Measurements from ENCODE around the gene DOCK3. TPM values are rescaled to one million over a fixed set of nuclear protein-coding genes. Genes with fewer than 3 reads are reported as not detected.
A peak's percentile ranks its signal among the peaks of the same experiment; 100 is the strongest.

DOCK3 gene
- total RNA-seq, 2 experiments from 2014 or later, result 1.6 to 1.7 TPM

DNA sequence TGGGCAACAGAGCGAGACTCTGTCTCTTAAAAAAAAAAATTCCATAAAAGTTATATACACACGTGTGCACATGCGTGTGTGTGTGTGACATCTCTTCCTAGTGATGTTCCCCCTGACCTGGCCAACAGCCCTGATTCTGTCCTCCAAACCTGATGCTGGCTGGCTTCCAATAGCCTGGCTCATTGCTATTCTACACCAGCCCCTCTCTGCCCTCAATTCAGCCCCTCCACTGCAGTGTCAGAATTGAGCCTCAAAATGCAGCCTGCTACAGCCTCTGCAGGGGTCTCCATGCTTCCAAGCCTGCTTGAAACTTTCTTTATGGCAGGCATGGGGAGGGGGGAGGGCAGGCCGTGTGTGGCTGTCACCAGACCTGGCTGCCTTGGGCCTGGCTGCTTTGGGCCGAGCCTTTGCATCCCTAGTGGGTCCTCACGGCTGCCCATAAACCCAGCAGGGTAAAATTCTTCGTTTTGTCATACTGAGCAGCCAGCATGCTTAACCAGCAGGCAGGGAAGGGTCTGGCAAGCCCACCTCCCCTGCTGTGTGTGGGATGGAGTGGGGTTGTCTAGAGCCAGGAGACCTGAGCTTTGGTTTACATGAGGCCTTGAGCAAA lies 22.7 kb upstream of the DOCK3 start:
- H3K4me1 Mint-ChIP-seq (ENCODE audit: low read depth), result peaks cover 22% of the 10 kb centered on the region
- no peaks in the 10 kb centered on the region for H3K27me3 Mint-ChIP-seq (ENCODE audit: low read depth)
- intact Hi-C loops (cut with micrococcal nuclease), result loop anchor here (1.0 kb wide), 3 partner anchors 28 to 80 kb away; no protein-coding TSS in a partner anchor
- peaks cover 2% of the 10 kb centered on the region for H3K36me3 Mint-ChIP-seq (ENCODE audit: low read depth)
- H3K9me3 Mint-ChIP-seq, result no peaks in the 10 kb centered on the region
- CTCF ChIA-PET, result interaction anchor here (0.7 to 10.6 kb wide), 22 partner anchors 8 to 248 kb away, joined by 3 to 148 read pairs (median 4); partner anchors contain the start of genes C3orf18 and MAPKAPK3
- no peak for DNase-seq
- no peak overlapping the region for H3K27ac Mint-ChIP-seq
- H3K4me3 Mint-ChIP-seq, result no peak overlapping the region

DNA sequence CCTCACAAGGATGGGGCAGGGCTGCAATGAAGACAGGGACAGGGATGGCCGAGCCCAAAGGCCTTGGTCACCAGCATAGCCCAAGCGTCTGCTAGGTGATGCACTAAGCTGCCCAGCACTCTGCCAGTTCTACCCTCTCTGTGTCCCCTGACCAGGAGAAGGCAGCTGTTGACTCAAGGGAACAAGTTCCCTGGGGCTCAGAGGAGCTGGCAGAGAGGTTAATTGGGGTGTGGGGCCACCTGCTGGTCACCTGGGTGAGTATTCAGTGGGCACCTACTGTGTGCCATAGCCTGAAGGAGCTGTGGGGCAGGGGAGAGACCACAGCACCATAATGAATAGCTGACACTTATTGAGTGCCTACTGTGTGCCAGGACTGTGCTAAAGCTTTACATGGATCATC lies 22.0 kb upstream of the DOCK3 start:
- CTCF ChIA-PET, result interaction anchor here (0.5 to 10.6 kb wide), 26 partner anchors 9 to 349 kb away, joined by 3 to 148 read pairs (median 4); partner anchors contain the start of genes C3orf18, CISH, HEMK1 and MAPKAPK3
- no peak overlapping the region for H3K4me3 Mint-ChIP-seq

DNA sequence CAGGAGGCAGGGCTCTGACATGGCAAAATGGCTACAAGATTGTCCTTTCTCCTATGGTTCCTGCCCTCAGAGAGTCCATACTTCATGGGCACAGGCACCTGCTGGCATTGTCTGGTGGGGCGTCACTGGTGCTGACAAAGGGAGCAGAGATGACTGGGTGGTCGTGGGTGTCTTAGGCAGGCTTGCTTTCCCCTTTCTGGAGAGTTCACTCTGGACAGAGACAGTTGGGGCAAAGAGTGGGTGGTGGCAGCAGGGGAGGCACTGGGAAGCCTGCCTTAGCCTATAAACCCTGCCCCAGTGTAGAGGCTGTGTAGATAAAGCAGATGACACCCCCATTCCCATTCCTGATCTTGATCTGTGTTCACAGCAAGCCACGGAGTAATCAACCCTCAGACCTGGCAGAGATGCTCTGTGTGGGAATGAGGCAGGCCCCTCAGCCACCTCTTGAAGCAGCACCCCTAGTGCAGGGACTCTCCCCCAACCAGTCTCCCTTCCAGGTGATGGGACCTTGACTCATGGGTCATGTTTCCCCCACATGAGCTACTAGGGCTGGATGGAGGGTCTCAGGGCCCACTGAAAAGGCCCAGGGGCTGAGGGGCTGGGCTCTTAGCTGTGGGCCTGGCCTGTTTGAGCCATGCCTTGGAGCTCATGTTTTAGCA lies 20.7 kb upstream of the DOCK3 start:
- Mint-ChIP-seq H3K9me3 (no peaks in the 10 kb centered on the region), H3K27me3 (ENCODE audit: low read depth) (no peaks in the 10 kb centered on the region), H3K4me1 (ENCODE audit: low read depth) (peaks cover 22% of the 10 kb centered on the region), H3K4me3 (no peak overlapping the region), H3K27ac (peak overlapping the region; percentile 58), H3K36me3 (ENCODE audit: low read depth) (no peaks in the 10 kb centered on the region)
- CTCF ChIA-PET, result interaction anchor here (0.9 to 10.6 kb wide), 13 partner anchors 8 to 112 kb away, joined by 3 to 148 read pairs (median 5); partner anchors contain the start of genes CISH, HEMK1 and MAPKAPK3
- intact Hi-C loops (cut with micrococcal nuclease), result loop anchor here (1.0 kb wide), 1 partner anchor 66 kb away; no protein-coding TSS in a partner anchor
- DNase-seq, result no peak

More for the DNA sequence above, 22.0 kb upstream of the DOCK3 start:
- Mint-ChIP-seq H3K27ac (no peak overlapping the region), H3K4me1 (ENCODE audit: low read depth) (peaks cover 22% of the 10 kb centered on the region), H3K9me3 (no peaks in the 10 kb centered on the region), H3K36me3 (ENCODE audit: low read depth) (no peaks in the 10 kb centered on the region), H3K27me3 (ENCODE audit: low read depth) (no peaks in the 10 kb centered on the region)
- peak; percentile 84 for DNase-seq
- intact Hi-C loops (cut with micrococcal nuclease), result loop anchor here (1.0 kb wide), 4 partner anchors 28 to 80 kb away; no protein-coding TSS in a partner anchor

DNA sequence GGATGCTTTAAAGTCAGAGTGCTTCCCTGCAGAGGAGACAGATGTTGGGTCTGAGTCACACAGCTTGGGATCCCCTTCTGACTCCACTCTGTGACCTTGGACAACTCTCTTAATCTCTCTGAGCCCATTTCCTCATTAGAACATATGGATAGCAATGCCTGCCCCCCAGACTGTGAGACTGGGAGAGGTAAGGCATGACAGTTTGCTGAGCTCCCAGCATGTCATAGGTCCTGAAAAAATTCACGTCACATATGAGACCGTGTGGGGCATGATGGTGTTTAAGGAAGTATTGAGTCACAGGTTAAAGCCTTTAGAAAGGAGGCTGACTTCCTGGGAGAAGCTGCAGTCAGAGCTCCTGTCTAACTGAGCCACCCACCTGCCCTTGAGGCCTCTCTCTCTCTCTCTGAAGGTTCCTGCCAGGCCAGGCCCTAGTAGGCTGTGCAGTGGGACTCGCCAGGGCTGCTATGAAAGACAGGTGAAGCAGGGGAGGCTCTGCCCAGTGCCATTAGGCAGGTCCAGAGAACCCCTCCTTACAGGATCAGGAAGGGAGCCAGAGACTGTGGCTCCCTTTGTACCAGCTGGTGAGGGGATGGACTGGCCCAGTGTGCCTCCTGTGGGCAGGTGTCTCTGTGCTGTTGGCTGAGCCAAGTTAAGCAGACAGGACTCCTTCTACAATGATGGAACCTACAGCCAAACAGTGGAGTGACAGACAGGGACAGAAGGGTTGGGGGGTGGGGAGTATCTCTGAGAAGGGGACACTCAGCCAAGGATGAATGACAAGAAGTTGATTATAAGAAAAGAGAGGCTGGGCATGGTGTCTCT lies 19.5 kb upstream of the DOCK3 start:
- no peaks in the 10 kb centered on the region for H3K36me3 Mint-ChIP-seq (ENCODE audit: low read depth)
- CTCF ChIA-PET, result interaction anchor here (0.6 to 10.6 kb wide), 9 partner anchors 9 to 845 kb away, joined by 3 to 148 read pairs (median 7); partner anchors contain the start of genes DCAF1 and MAPKAPK3
- peak overlapping the region; percentile 78 for H3K27ac Mint-ChIP-seq
- H3K27me3 Mint-ChIP-seq (ENCODE audit: low read depth), result no peaks in the 10 kb centered on the region
- intact Hi-C loops (cut with micrococcal nuclease), result loop anchor here (1.0 kb wide), 1 partner anchor 86 kb away; the partner anchor contains the start of gene HEMK1
- H3K4me3 Mint-ChIP-seq, result no peak overlapping the region
- peak; percentile 63 for DNase-seq
- no peaks in the 10 kb centered on the region for H3K9me3 Mint-ChIP-seq
- peaks cover 19% of the 10 kb centered on the region for H3K4me1 Mint-ChIP-seq (ENCODE audit: low read depth)

DNA sequence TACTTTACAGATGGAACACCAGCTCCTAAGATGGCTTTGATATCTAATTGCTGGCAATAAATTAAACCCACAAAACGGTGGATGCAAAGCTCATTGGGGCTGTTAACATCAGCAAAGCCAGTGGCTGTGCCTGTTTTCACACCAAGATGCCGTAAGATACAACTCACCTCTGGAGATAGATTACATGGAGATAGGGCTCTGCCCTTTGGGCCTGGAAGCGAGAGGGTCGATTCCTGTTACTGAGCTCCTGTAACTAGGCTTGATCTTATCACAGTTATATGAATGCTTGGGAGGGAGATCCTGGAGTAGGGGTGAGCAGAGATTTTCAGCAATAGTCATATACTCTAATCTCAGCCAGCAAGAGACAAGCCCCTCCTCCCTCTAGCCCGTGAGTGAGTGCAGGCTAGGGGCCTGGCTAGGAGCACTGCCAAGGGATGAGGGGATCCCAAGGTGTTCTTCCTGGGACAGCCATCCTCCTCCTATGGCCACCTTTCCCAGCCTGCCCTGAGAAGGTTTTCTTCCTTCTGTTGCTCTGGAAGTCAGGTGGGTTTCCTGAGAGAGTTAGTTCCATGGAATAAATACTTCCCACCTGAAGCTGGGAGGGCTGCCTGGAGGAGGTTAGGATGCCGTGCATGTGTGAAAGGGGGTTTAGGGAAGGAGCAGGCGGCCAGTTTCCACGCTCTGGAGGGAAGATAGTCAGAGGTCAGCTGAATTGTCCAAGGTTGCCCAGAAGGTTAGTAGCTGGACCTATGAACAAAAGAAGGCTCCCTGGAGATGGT lies 18.1 kb upstream of the DOCK3 start:
- intact Hi-C loops (cut with micrococcal nuclease), result no loop called here
- peaks cover 19% of the 10 kb centered on the region for H3K4me1 Mint-ChIP-seq (ENCODE audit: low read depth)
- H3K36me3 Mint-ChIP-seq (ENCODE audit: low read depth), result no peaks in the 10 kb centered on the region
- CTCF ChIA-PET, result interaction anchor here (0.8 to 10.6 kb wide), 3 partner anchors 19 to 84 kb away, joined by 4 to 148 read pairs (median 10); partner anchors contain the start of gene MAPKAPK3
- no peak overlapping the region for H3K4me3 Mint-ChIP-seq
- no peaks in the 10 kb centered on the region for H3K9me3 Mint-ChIP-seq
- no peak overlapping the region for H3K27ac Mint-ChIP-seq
- DNase-seq, result no peak
- H3K27me3 Mint-ChIP-seq (ENCODE audit: low read depth), result no peaks in the 10 kb centered on the region

DNA sequence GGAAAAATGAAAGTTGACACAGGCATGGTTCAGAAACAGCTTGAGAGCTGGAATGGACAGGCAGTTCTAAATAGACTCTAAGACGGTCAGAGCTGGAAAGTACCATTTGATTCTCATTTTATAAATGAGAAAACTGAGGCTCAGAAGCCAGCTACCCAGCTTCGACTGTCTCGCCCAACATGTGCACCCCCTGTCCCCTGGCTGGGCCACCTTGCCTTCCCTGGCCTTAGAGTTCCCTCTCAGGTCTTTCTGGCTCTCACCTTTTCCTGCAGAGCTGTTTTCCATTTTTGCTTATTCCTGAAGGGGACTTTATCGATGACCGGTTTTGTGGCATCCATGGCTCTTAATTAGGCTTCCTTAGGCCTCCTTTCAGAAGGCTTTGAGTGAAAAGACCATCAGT lies 17.3 kb upstream of the DOCK3 start:
- CTCF ChIA-PET, result interaction anchor here (0.8 to 10.6 kb wide), 2 partner anchors 18 to 43 kb away, joined by 4 to 148 read pairs; partner anchors contain the start of gene MAPKAPK3
- H3K4me3 Mint-ChIP-seq, result no peak overlapping the region
- peaks cover 19% of the 10 kb centered on the region for H3K4me1 Mint-ChIP-seq (ENCODE audit: low read depth)
- H3K27ac Mint-ChIP-seq, result no peak overlapping the region
- DNase-seq, result no peak
- no peaks in the 10 kb centered on the region for H3K9me3 Mint-ChIP-seq
- no peaks in the 10 kb centered on the region for H3K36me3 Mint-ChIP-seq (ENCODE audit: low read depth)
- intact Hi-C loops (cut with micrococcal nuclease), result no loop called here
- no peaks in the 10 kb centered on the region for H3K27me3 Mint-ChIP-seq (ENCODE audit: low read depth)

DNA sequence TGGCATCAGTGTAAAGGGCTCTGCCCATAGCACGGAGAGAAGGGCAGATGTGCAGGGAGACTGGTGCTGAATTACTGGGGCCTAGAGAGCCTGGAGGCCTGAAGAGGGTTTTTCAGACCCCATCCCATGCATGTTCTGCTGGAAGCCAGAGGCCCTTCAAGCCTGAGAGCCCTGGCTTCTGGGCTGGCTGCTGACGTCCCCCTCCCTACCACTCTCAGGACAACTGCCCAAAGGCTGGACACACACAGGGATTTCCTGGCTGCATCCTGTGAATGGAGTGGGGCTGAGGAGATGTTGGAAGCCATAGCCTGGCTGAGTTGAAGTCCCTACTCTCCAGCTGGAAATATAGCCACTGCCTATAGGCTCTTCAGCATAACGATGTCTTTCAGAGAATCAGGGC lies 16.9 kb upstream of the DOCK3 start:
- CTCF ChIA-PET, result interaction anchor here (10.6 kb wide), 1 partner anchor 43 kb away, joined by 148 read pairs; the partner anchor contains the start of gene MAPKAPK3
- intact Hi-C loops (cut with micrococcal nuclease), result no loop called here
- H3K9me3 Mint-ChIP-seq, result no peaks in the 10 kb centered on the region
- H3K4me1 Mint-ChIP-seq (ENCODE audit: low read depth), result peaks cover 19% of the 10 kb centered on the region
- H3K36me3 Mint-ChIP-seq (ENCODE audit: low read depth), result no peaks in the 10 kb centered on the region
- no peak overlapping the region for H3K27ac Mint-ChIP-seq
- H3K27me3 Mint-ChIP-seq (ENCODE audit: low read depth), result no peaks in the 10 kb centered on the region
- no peak overlapping the region for H3K4me3 Mint-ChIP-seq
- DNase-seq, result no peak

DNA sequence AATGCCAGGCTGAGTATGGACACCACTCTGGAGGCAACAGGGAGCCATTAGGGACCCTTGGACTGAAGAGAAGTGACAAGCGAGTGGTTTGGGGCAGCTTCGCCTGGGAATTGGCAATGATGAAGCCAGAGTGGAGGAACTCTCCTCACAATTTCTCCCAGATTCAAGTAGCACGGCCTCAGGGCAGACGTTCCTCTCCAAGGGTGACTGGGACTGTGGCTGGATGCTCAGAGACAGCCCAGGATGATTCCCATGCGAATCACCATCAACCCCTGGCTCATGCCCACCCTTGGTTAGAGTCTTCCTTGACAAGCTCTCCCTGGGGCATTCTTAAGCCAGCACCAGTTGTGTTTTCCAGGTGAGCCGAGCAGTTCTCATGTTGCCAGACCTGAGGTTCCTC lies 16.3 kb upstream of the DOCK3 start:
- no peak for DNase-seq
- intact Hi-C loops (cut with micrococcal nuclease), result no loop called here
- Mint-ChIP-seq H3K4me1 (ENCODE audit: low read depth) (peaks cover 19% of the 10 kb centered on the region), H3K27ac (no peak overlapping the region), H3K4me3 (no peak overlapping the region), H3K27me3 (ENCODE audit: low read depth) (no peaks in the 10 kb centered on the region), H3K9me3 (no peaks in the 10 kb centered on the region), H3K36me3 (ENCODE audit: low read depth) (no peaks in the 10 kb centered on the region)
- CTCF ChIA-PET, result interaction anchor here (10.6 kb wide), 1 partner anchor 44 kb away, joined by 148 read pairs; the partner anchor contains the start of gene MAPKAPK3

DNA sequence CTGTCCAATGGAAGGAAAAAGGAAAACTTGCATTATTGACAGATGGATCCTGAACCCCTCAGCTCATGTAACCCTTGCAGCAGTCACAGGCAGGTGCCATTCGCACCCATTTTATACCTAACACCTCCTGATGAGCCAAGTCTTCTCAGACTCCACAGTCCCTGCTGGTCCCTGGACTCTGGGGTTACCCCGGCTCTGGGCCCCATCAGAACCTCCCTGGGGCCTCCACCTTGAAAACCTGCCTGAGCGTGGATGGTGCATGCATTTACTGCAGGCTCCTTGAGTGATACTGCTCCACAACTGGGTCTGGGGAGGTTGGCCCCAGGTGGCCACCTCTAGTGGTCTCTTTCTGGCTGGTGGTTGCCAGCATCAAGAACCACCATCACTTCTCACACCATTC lies 15.9 kb upstream of the DOCK3 start:
- Mint-ChIP-seq H3K4me1 (ENCODE audit: low read depth) (peaks cover 18% of the 10 kb centered on the region), H3K36me3 (ENCODE audit: low read depth) (no peaks in the 10 kb centered on the region), H3K27me3 (ENCODE audit: low read depth) (no peaks in the 10 kb centered on the region), H3K9me3 (no peaks in the 10 kb centered on the region), H3K27ac (no peak overlapping the region), H3K4me3 (no peak overlapping the region)
- intact Hi-C loops (cut with micrococcal nuclease), result no loop called here
- DNase-seq, result no peak
- CTCF ChIA-PET, result interaction anchor here (10.6 kb wide), 1 partner anchor 44 kb away, joined by 148 read pairs; the partner anchor contains the start of gene MAPKAPK3

DNA sequence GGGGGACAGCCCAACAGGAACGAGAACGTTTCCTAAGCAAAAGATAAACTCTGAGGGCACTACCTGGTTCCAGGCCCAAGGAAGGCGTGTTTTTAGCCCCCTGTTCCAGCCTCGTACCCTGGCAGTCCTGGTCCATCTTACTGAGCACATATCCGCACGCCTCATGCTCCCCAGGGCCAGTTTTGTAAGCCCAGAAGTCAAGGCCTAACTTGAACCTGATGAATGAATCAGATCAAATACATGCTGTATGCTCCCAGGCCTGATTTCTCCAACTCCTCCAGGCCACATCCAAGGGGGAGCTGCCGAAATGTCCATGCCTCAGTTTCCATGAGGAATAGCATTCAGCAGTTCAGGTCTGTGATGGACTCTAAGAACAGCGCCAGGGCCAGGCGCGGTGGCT lies 14.3 kb upstream of the DOCK3 start:
- no peak overlapping the region for H3K4me3 Mint-ChIP-seq
- H3K27ac Mint-ChIP-seq, result no peak overlapping the region
- no peaks in the 10 kb centered on the region for H3K36me3 Mint-ChIP-seq (ENCODE audit: low read depth)
- peaks cover 8% of the 10 kb centered on the region for H3K4me1 Mint-ChIP-seq (ENCODE audit: low read depth)
- no peaks in the 10 kb centered on the region for H3K27me3 Mint-ChIP-seq (ENCODE audit: low read depth)
- intact Hi-C loops (cut with micrococcal nuclease), result no loop called here
- no peaks in the 10 kb centered on the region for H3K9me3 Mint-ChIP-seq
- DNase-seq, result no peak
- CTCF ChIA-PET, result no interaction called here

DNA sequence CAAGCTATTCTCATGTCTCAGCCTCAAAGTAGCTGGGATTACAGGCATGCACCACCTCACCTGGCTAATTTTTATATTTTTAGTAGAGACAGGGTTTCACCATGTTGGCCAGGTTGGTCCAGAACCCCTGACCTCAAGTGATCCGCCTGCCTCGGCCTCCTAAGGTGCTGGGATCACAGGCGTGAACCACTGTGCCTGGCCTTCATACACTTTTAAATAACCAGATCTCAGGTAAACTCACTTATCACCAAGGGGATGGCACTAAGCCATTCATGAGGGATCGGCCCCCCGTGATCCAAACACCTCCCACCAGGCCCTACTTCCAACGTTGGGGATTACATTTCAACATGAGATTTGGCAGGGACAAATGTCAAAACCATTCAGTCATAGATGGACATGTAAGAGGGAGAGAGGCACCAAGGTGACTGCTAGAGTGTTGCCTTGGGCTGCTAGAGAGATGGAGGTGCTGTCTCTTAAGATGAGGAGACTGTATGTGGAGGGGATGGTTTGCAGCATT lies 13.3 kb upstream of the DOCK3 start:
- Mint-ChIP-seq H3K9me3 (no peaks in the 10 kb centered on the region), H3K4me3 (no peak overlapping the region), H3K4me1 (ENCODE audit: low read depth) (peaks cover 11% of the 10 kb centered on the region), H3K27me3 (ENCODE audit: low read depth) (no peaks in the 10 kb centered on the region), H3K27ac (no peak overlapping the region), H3K36me3 (ENCODE audit: low read depth) (no peaks in the 10 kb centered on the region)
- CTCF ChIA-PET, result interaction anchor here (2.0 kb wide), 1 partner anchor 8 kb away, joined by 11 read pairs; no protein-coding TSS in a partner anchor
- intact Hi-C loops (cut with micrococcal nuclease), result no loop called here
- no peak for DNase-seq

All from activated naive CD4-positive, alpha-beta T cell treated with anti-CD3 and anti-CD28 coated beads for 36 hours (primary cell).